NCI-H524 (cell line): ENCODE measurements around the gene PRIMPOL.
"Not testable (repeated sequence)": the region's sequence is repeated elsewhere in the genome, so short reads cannot be mapped to it uniquely, and the experiment has no call there.

Source experiments
- DNase-seq, 2 experiments: peaks; one replicate each; lab custom pipeline; 2025; lab: John Stamatoyannopoulos, UW

Gene PRIMPOL

GRCh38 chr4:184649026-184649970 is at the start of gene PRIMPOL, which contains the start of gene CASP3:
Gene PRIMPOL (plus strand): TSS chr4:184649738. CDS start chr4:184657141, 7,403 bp downstream.
Gene CASP3 (minus strand): TSS chr4:184649447. CDS start chr4:184638453, 10,994 bp downstream.
- peak; percentile 62 to 91 for DNase-seq

DNA sequence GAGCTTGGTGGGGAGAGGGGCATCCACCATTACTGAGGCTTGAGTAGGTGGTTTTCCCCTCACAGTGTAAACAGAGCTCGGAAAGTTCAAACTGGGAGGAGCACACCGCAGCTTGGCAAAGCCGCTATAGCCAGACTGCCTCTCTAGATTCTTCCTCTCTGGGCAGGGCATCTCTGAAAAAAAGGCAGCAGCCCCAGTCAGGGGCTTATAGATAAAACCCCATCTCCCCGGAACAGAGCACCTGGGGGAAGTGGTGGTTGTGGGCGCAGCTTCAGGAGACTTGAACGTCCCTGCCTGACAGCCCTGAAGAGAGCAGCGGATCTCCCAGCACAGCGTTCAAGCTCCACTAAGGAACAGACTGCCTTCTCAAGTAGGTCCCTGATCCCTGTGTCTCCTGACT is 48.6 kb upstream of the PRIMPOL start:
- DNase-seq, result not testable (repeated sequence)

DNA sequence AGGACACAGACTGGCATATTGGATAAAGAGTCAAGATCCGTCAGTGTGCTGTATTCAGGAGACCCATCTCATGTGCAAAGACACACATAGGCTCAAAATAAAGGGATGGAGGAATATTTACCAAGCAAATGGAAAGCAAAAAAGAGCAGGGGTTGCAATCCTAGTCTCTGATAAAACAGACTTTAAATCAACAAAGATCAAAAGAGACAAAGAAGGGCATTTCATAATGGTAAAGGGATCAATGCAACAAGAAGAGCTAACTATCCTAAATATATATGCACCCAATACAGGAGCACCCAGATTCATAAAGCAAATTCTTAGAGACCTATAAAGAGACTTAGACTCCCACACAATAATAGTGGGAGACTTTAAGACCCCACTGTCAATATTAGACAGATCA is 46.7 kb upstream of the PRIMPOL start:
- not testable (repeated sequence) for DNase-seq

GRCh38 chr4:184607429-184607828 is 42.1 kb upstream of the PRIMPOL start:
- DNase-seq, result not testable (repeated sequence)

DNA sequence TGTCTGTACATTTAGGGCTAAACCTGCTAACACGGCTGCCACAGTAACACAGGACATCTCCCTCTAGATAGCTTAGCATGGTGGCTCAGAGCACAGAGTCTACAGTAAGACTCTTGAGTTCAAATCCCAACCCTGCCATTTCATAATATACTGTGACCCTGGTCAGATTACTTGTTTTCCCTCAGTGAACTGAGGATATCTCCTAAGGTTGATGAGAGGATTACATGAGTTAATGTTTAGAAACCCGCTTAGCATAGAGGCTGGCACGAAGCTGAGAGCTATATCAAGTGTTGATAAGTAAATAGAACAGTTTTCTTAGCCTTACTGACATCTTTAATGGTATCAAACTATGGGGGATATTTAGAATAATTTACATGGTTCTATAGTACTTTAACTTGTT is 37.5 kb upstream of the PRIMPOL start:
- DNase-seq, result no peak

- no peak for DNase-seq
These were observed 36.1 kb upstream of the PRIMPOL start for GRCh38 chr4:184613405-184613804.

GRCh38 chr4:184614509-184614908 is 35.0 kb upstream of the PRIMPOL start:
- DNase-seq, result no peak

GRCh38 chr4:184616168-184616567 is 33.4 kb upstream of the PRIMPOL start:
- DNase-seq, result not testable (repeated sequence)

DNA sequence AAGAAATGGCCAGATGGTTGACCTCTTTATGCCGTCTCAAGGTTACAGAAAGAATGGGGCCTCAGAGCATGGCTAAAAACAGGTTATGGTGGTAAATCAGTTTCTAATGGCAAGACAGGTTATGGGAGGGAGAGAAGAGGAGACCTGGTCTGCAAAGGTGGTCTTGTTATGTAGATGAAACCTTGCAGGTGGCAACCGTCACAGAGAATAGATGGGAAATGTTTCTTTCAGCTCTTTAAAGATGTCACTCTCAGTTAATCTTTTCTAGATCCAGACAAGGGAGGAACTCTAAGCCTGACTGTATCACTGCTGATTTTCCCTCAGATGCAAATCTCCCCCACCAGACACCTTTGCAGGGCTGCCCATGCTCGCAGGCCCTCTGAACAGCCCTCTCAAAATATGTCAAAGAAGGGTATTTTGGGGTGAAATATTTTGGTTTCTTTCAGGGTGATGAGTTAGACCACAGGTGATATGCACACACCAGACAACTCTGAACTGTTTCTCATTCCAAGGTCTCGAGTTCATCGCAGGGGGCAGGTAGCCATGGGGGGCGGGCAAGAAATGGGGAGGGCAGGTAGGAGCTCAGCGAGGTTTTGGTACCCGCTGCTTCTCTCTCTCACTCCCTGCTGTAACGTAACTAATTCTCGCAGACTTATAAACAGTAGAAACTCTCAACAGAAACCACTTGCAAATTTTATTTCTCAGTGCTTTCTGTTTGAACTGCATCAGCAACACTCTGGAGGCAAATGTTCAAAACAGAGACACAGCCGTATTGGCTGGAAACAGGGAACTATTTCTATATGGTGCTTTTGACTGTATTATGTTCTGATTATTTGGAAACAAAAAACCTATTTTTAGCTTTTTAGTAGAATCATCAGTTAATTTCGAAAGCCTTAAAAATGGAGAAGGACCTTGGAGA is 32.6 kb upstream of the PRIMPOL start:
- DNase-seq, result no peak

DNA sequence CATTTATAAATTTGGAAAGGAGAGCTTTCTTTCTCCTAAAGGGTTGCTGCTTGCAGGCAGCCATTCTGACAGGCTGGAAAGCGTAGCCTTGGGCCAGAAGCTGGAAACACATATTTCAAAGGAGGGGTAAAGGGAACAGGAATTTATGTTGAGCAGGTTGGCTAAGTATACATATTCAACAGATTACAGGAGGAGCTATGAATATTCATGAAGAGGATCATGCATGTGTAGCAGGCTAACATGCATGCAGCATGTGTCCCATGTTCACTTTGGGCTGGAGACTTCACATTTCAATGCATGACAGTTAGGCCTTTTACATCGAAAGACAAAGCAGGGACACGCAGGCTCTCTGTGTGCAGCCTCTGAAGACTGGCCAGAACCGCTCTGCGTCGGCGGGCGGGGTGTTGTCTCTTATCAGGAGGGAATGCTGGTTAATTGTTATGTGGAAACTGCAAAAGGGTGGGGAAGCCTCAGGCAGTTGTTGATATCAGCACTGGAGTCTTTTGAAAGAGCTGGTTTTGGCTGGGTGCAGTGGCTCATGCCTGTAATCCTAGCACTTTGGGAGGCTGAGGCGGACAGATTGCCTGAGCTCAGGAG is 31.8 kb upstream of the PRIMPOL start:
- DNase-seq, result no peak

GRCh38 chr4:184620212-184620867 is 29.2 kb upstream of the PRIMPOL start:
- no peak for DNase-seq

DNA sequence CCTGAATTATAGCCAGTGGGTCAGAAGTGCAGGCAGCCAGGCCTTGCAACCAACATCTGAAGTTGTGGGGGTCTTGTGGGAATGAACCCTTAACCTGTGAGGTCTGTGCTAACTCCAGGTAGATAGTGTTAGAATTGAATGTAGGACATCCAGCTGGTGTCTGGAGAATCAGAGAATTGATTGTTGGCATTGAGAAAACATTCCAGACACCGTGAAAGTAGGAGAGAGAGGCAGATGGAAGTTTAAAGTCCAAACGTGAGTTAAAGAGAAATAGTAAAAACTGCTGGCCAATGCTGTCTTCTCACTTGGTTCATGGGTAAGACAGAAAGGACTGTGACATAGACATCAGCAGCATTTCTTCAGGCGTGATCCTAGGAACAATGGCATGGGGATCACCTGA is 28.0 kb upstream of the PRIMPOL start:
- DNase-seq, result no peak

DNA sequence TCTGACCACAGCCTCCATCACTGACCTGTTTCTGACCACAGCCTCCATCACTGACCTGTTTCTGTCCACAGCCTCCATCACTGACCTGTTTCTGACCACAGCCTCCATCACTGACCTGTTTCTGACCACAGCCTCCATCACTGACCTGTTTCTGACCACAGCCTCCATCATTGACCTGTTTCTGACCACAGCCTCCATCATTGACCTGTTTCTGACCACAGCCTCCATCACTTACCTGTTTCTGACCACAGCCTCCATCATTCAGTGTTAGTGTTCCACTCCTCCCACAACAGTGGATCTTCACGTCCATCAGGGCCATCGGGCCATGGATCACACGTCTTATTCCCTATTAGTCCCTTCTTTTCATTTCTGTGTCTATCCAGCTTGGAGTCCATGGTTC is 25.0 kb upstream of the PRIMPOL start:
- not testable (repeated sequence) for DNase-seq

DNA sequence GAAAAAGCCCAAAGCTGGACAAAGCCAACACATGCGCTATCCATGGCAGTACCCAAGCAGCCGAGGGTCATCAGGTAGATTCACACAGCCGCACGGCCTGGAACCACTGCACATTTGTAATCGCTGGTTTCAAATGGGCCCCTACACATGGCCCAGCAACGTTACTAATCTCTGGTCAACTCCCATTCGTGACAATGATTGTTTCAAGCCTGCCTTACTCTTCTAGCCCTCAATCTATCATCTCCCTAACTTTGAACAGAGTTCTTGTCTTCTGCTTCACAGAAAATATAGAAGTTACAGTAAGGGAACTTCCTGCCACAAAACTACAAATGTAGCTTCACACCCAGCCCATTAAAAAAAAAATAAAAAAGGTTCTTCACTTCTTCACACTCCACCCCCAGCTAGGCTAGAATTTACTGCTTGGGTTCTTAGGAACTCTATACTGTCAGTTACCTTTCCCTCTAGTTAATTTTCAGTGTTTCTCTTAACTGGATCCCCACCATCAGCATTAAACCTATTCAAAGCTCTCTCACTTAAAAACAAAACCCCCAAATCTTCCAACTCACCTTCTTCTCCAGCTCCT is 24.5 kb upstream of the PRIMPOL start:
- DNase-seq, result no peak

GRCh38 chr4:184625783-184626596 is 23.5 kb upstream of the PRIMPOL start:
- not testable (repeated sequence) for DNase-seq

DNA sequence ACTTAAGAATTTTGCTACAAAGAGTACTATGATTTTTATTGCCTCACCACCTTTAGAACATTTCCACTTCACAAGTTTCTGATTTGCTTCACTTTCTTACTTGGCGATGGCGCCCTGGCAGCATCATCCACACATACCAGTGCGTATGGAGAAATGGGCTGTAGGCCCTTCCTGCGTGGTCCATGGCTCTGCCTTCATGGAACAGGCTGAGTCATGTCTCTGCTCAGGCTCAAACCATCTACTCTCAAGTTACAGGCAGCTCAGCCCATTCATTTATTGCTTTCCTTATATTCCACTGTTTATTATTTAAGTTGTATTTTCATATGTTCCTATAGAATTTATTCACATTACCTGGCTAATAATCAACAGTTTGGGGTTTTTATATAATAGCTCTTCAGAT is 21.4 kb upstream of the PRIMPOL start:
- DNase-seq, result no peak

DNA sequence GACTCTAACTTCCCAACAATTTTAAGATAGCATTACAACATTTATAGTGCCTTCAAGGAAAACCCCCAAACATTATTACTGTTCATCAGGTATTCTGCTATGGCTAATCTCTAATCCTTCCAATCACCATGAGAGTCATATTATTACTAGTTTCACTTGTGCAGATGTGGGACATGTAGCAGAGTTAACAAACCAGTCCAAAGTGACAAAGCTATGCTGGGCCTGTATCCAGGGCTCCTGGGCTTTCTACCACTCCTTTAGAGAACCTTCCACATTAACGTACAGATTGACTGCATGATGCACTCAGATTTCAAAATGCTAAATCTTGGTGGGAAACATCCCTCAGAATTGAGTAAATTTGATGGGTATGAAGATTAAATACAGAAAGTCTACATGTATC is 16.7 kb upstream of the PRIMPOL start:
- DNase-seq, result no peak

DNA sequence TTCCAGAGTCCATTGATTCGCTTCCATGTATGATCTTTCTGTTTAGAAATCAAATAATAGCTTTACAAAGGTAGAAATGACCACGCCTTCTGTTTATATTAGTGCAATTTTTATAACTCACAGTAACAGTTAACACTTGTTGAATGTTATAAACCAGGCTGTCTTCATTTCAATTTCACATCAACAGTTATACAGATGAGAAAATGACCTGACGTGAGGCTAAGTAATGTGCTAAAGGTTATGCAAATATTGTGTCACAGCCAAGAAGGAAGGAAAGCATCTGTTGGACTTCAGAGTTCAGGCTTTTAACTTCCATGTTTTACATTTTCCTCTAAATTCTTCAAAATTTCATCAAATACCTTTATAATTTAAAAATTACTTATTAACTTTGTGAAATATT is 14.2 kb upstream of the PRIMPOL start:
- no peak for DNase-seq

DNA sequence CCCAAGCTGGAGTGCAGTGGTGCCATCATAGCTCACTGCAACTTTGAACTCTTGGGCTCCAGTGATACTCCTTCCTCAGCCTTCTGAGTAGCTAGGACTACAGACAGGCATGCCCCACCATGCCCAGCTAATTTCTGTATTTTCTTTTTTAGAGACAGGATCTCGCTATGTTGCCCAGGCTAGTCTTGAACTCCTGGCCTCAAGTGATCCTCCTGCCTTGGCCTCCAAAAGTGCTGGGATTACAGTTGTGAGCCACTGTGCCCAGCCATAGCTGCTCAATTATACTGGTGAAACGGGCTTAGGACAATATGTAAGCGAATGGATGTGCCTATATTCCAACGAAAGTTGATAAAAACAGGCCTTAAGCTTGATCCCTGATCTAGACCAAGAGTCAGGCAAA is 13.4 kb upstream of the PRIMPOL start:
- no peak for DNase-seq

DNA sequence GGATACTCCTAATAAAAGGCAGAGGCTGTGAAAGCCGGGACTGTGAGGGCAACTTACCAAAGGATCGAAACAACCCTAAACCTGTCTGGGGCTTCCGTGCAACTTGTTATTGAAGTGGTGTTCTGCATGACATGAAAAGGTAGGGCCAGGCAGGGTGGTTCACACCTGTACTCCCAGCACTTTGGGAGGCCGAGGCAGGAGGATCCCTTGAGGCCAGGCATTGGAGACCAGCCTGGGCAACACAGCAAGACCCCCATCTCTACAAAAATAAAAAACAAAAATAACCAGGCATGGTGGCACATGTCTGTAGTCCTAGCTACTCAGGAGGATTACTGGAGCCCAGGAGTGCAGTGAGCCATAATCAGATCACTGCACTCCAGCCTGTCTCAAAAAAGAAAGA is 12.6 kb upstream of the PRIMPOL start:
- DNase-seq, result no peak
